Heart left ventricle (tissue), 16 donors: ENCODE measurements around the gene PTGFRN. TPM values are rescaled to one million over a fixed set of nuclear protein-coding genes. Genes with fewer than 3 reads are reported as not detected.

Experiments
- ATAC-seq, 4 donors: fragments of 200-7000 bp; cut with Tn5 transposase; one replicate each; pipeline ENCODE4 v1.9.1; 2020 to 2022; ENCODE audit warnings: moderate library complexity in 4 of 4, mild to moderate bottlenecking in 3 of 4, moderate number of reproducible peaks in 1 of 4
- DNase-seq, 5 donors: peaks; one replicate each; pipeline ENCODE4 v3.0.0-alpha.2; 2020
- H3K27ac ChIP-seq, 12 donors: fragments of 200-600 bp; sonication (generic) in 4 of 12; one replicate each; pipeline versions ENCODE4 v1.5.0 to v1.8.0; 2016 to 2022; ENCODE audit warnings: mild to moderate bottlenecking in 2 of 12
- H3K27me3 ChIP-seq, 9 donors: fragments of 200-600 bp; sonication (generic) in 2 of 9; one replicate each; pipeline versions ENCODE4 v1.5.1 to v1.8.0; 2016 to 2022; ENCODE audit warnings: mild to moderate bottlenecking in 3 of 9
- H3K36me3 ChIP-seq, 9 donors: fragments of 200-600 bp; sonication (generic) in 2 of 9; one replicate each; pipeline versions ENCODE4 v1.5.0 to v1.8.0; 2018 to 2022; ENCODE audit warnings: mild to moderate bottlenecking in 2 of 9
- H3K4me1 ChIP-seq, 12 donors: fragments of 200-600 bp; sonication (generic) in 4 of 12; one replicate each; pipeline versions ENCODE4 v1.5.0 to v1.8.0; 2016 to 2022; ENCODE audit warnings: mild to moderate bottlenecking in 3 of 12
- H3K4me3 ChIP-seq, 12 donors: fragments of 200-600 bp; sonication (generic) in 4 of 12; one replicate each; pipeline versions ENCODE4 v1.5.0 to v1.8.0; 2017 to 2022; ENCODE audit warnings: mild to moderate bottlenecking in 9 of 12, moderate library complexity in 4 of 12
- H3K9me3 ChIP-seq, 12 donors: fragments of 200-600 bp; sonication (generic) in 4 of 12; one replicate each; pipeline versions ENCODE4 v1.5.0 to v1.8.0; 2016 to 2022; ENCODE audit warnings: mild to moderate bottlenecking in 1 of 12
- CTCF ChIP-seq, 12 donors: fragments of 200-600 bp; sonication (generic) in 4 of 12; IDR thresholded peaks; one replicate each; pipeline versions ENCODE4 v1.5.0 to v1.8.0; 2018 to 2022; ENCODE audit warnings: antibody characterized with exemption in 12 of 12, mild to moderate bottlenecking in 5 of 12
- POLR2A ChIP-seq, 2 donors: fragments of 450-650 bp; IDR thresholded peaks; one replicate each; pipeline ENCODE4 v1.6.1; 2017; ENCODE audit warnings: antibody characterized with exemption in 2 of 2, mild to moderate bottlenecking in 2 of 2, moderate library complexity in 2 of 2
- WGBS, 4 donors: extraction: QIAGEN DNeasy Blood & Tissue Kit in 2 of 4; methylation state at CpG; one replicate each; pipeline versions ENCODE4 v1.1.5 to v1.1.7; 2013 to 2018; 5-methylcytosine and 5-hydroxymethylcytosine counted together
- intact Hi-C, 10 donors: fragments of 100-400 bp; cut with DNase I; formaldehyde crosslinking; loops; one replicate each; pipeline versions ENCODE4 v1.11.1 to v1.14.2; 2022
- polyA plus RNA-seq, 2 donors: library from polyadenylated mRNA; stranded (reverse); fragments of 200-250 nt; gene quantifications; one replicate each; pipeline ENCODE4 v1.2.3, GENCODE V29; 2013
- total RNA-seq, 9 donors: library from RNA; depleted of rRNA in 2 of 9; stranded (reverse); fragments of >200 nt in 2 of 9; fragmentation: NEBNext Ultra II Directional in 3 of 9; extraction: Animal tissue kit (Norgen Biotek cat#: 25700) in 3 of 9; gene quantifications; one replicate each; pipeline versions ENCODE4 v1.1.0 to v1.2.4, GENCODE V29; 2016 to 2023
- donor health status: ischemic (EF 13 %, LVEDD 7.1; RV severe dilation, severe dysfunction).
- donor health status: healthy with polysubstance abuse.
- donor health status: DM: no; HTN: yes; CAD: no.
- donor health status: DM: no; HTN: no; CAD: no.
- donor health status: ischemic (EF 25% LVEDD 6.9; RV normal size, moderate dysfunction).
- donor health status: ischemic (EF 25% LVEDD 5.7; RV mildly dilated, moderate dysfunction).
- donor health status: healthy.
- donor health status: DM: yes; HTN: yes; CAD: no.
- donor health status: ischemic (EF 35%, LVEDD 5.7; RV mildly dilated, moderate dysfunction).
- donor health status: nonischemic (EF 11% LVEDD 7.7; RV severe dilation, severe dysfunction).
- donor health status: DM: yes; HTN: yes; CAD: no.
- donor health status: PGD.
- donor health status: ischemic (EF 29% LVEDD 5.4; RV normal size, mild dysfunction).
- donor health status: nonischemic (EF 23%, LVEDD 6.1; RV moderate dilation, normal function).

Gene PTGFRN
- total and polyA plus RNA-seq, 11 donors = 21.5 to 231 (median 98.7) TPM

- Histone ChIP-seq H3K4me3 (no peak overlapping the region), H3K27ac (no peak overlapping the region), H3K9me3 (no peaks in the 10 kb centered on the region), H3K36me3 (peaks cover 0 to 25% (median 0%) of the 10 kb centered on the region in 9 donors), H3K27me3 (no peaks in the 10 kb centered on the region), H3K4me1 (peaks cover 0 to 47% (median 18%) of the 10 kb centered on the region in 12 donors)
- DNase-seq = no peak
- ATAC-seq = no peak
- TF ChIP-seq POLR2A (IDR thresholded peaks at IDR 0.05) (no peak), CTCF (IDR thresholded peaks at IDR 0.05) (no peak)
- intact Hi-C loops = no loop called here
- WGBS, 4 donors = 95 to 98% (median 97%) methylated on average over 7 of the region's 7 CpGs
Measured at GRCh38 chr1:116993286-116993685, 83.6 kb downstream of the PTGFRN start.

- no peak overlapping the region for H3K27ac ChIP-seq
- DNase-seq (no peak), ATAC-seq (no peak)
- peaks cover 0 to 25% (median 0%) of the 10 kb centered on the region in 9 donors for H3K36me3 ChIP-seq
- no peaks in the 10 kb centered on the region for H3K9me3 ChIP-seq
- TF ChIP-seq CTCF (IDR thresholded peaks at IDR 0.05) (no peak), POLR2A (IDR thresholded peaks at IDR 0.05) (no peak)
- peaks cover 0 to 35% (median 10%) of the 10 kb centered on the region in 12 donors for H3K4me1 ChIP-seq
- H3K4me3 ChIP-seq = no peak overlapping the region
- H3K27me3 ChIP-seq = no peaks in the 10 kb centered on the region
- intact Hi-C loops = no loop called here
- 77 to 88% (median 82%) methylated on average over 2 of the region's 2 CpGs for WGBS, 4 donors
Measured at GRCh38 chr1:116994411-116994810, 84.7 kb downstream of the PTGFRN start.

- 90 to 95% (median 92%) methylated on average over 1 of the region's 1 CpG for WGBS, 4 donors
- no peak for ATAC-seq
- intact Hi-C loops = no loop called here
Measured at GRCh38 chr1:116997066-116997465, 87.3 kb downstream of the PTGFRN start.

GRCh38 chr1:116997636-116998035, 87.9 kb downstream of the PTGFRN start:
- intact Hi-C loops = no loop called here
- no peak overlapping the region for H3K27ac ChIP-seq
- TF ChIP-seq CTCF (IDR thresholded peaks at IDR 0.05) (no peak), POLR2A (IDR thresholded peaks at IDR 0.05) (no peak)
- no peaks in the 10 kb centered on the region for H3K27me3 ChIP-seq
- H3K9me3 ChIP-seq = no peaks in the 10 kb centered on the region
- H3K36me3 ChIP-seq = peaks cover 0 to 3% (median 0%) of the 10 kb centered on the region in 9 donors
- no peak overlapping the region for H3K4me3 ChIP-seq
- ATAC-seq (no peak), DNase-seq (no peak)
- peaks cover 0 to 26% (median 0%) of the 10 kb centered on the region in 12 donors for H3K4me1 ChIP-seq

More at GRCh38 chr1:116997066-116997465, 87.3 kb downstream of the PTGFRN start:
- Histone ChIP-seq H3K27ac (no peak overlapping the region), H3K4me1 (peaks cover 0 to 26% (median 0%) of the 10 kb centered on the region in 12 donors), H3K4me3 (no peak overlapping the region), H3K36me3 (peaks cover 0 to 4% (median 0%) of the 10 kb centered on the region in 9 donors), H3K27me3 (no peaks in the 10 kb centered on the region), H3K9me3 (no peaks in the 10 kb centered on the region)
- no peak for DNase-seq
- TF ChIP-seq POLR2A (IDR thresholded peaks at IDR 0.05) (no peak), CTCF (IDR thresholded peaks at IDR 0.05) (no peak)
